22Rv1 (cell line): ENCODE results near the gene C2orf80.
"Not testable (repeated sequence)": the region's sequence is repeated elsewhere in the genome, so short reads cannot be mapped to it uniquely, and the experiment has no call there.

ENCODE experiments used
- H3K27ac ChIP-seq: fragments of 450-650 bp; 2 replicates; pipeline ENCODE4 v1.5.1; 2017
- CTCF ChIP-seq: fragments of 450-650 bp; IDR thresholded peaks from 2 replicates; pipeline ENCODE4 v1.5.1; 2017; ENCODE audit warnings: mild to moderate bottlenecking
- ZFX ChIP-seq: fragments of 450-650 bp; IDR thresholded peaks from 2 replicates; pipeline ENCODE4 v1.6.1; 2017; ENCODE audit warnings: antibody characterized with exemption, borderline replicate concordance

Gene C2orf80

DNA sequence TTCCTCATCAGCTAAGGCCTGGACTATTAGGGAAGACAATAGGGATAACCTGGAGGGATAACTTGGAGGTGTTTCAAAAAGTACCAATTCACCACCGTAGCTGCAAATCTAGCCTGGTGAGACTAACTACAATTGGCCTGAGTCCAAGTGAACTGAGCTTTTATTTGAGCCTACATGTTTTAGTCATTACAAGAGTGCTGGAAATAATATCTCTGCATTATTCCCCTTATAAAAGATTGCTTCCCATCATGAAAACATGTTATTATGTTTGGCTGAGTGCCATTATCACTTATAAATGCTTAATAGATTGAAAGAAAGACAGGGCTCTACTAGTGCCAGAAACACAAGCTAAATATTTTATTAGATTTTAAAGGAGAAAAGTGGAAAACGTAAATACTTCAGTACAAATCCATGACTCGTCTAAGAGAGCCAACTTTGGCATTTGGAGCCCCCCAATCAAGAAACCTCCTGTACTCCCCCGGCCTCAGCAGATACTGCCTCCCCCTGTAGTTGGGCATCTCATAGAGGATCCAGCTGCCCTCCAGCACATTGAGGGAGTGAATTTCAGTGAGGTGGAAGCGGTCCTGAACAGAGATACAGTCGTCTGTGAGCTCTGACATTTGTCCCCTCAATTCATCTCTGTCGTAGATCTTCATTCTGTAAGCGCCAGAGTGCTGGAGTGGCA lies 47.4 kb downstream of the C2orf80 start:
- no peak overlapping the region for H3K27ac ChIP-seq
- TF ChIP-seq CTCF = no peak
- no peak for TF ChIP-seq ZFX

GRCh38 chr2:208139447-208139846 lies 50.4 kb downstream of the C2orf80 start:
- TF ChIP-seq CTCF = no peak
- no peak for TF ChIP-seq ZFX
- no peak overlapping the region for H3K27ac ChIP-seq

GRCh38 chr2:208138334-208138733 lies 51.5 kb downstream of the C2orf80 start:
- not testable (repeated sequence) for H3K27ac ChIP-seq

GRCh38 chr2:208136716-208137094 lies 53.1 kb downstream of the C2orf80 start:
- H3K27ac ChIP-seq = no peak overlapping the region
- no peak for TF ChIP-seq ZFX
- TF ChIP-seq CTCF = no peak

GRCh38 chr2:208135794-208136715 lies 53.8 kb downstream of the C2orf80 start:
- H3K27ac ChIP-seq = no peak overlapping the region
- no peak for TF ChIP-seq CTCF
- TF ChIP-seq ZFX = no peak

GRCh38 chr2:208134928-208135586 lies 54.8 kb downstream of the C2orf80 start:
- no peak for TF ChIP-seq CTCF
- no peak for TF ChIP-seq ZFX
- no peak overlapping the region for H3K27ac ChIP-seq

DNA sequence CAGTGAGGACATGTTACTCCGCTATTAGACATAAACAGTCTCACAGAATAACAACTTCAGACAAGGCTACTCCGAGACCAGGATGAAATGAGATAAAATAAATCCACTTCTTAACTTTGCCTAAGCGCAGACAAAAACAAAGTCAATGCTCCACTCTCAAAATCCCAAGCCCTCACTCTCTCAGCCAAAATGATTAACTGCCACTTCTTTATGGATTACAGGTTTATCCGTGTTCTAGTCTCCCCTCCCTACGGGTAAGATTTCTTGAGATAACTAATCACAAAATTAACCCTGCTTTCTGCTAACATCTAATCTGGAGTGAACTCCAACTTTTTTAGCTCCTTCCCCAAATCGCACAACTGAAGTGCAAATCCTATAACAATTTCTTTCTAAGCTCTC lies 59.1 kb downstream of the C2orf80 start:
- H3K27ac ChIP-seq = no peak overlapping the region
- no peak for TF ChIP-seq ZFX
- no peak for TF ChIP-seq CTCF
